Right lobe of liver (tissue), 4 donors: Measurements from ENCODE around the gene TUFM.

ENCODE experiments used
- CTCF ChIP-seq, 4 donors: fragments of 200-600 bp in 3 of 4; fragments of 450-650 bp in 1 of 4; IDR thresholded peaks; one replicate each; pipeline versions ENCODE4 v1.5.1 to v1.8.0; 2016 to 2022; ENCODE audit warnings: antibody characterized with exemption in 4 of 4, mild to moderate bottlenecking in 2 of 4
- POLR2A ChIP-seq: fragments of 450-650 bp; IDR thresholded peaks from one replicate; pipeline ENCODE4 v1.6.1; 2017; ENCODE audit warnings: antibody characterized with exemption, mild to moderate bottlenecking
- donor health status: DM: no; HTN: no; CAD: no.
- donor health status: DM: no; HTN: no; CAD: no.
- donor health status: DM: no; HTN: yes; CAD: no.

- TF ChIP-seq CTCF (IDR thresholded peaks at IDR 0.05) (no peak), POLR2A (no peak)
Observed at GRCh38 chr16:28878083-28878926, 32.2 kb upstream of the TUFM start, which contains the start of gene ATP2A1.
